Fibroblast of mammary gland (primary cell): ENCODE results near the gene ASPHD1.
"Not testable (repeated sequence)": the region's sequence is repeated elsewhere in the genome, so short reads cannot be mapped to it uniquely, and the experiment has no call there.

Experiments used
- DNase-seq: peaks from one replicate; pipeline ENCODE4 v3.0.0-alpha.2; 2010; ENCODE audit warnings: low read depth
- H3K4me3 ChIP-seq: 2 replicates; pipeline ENCODE4 v1.5.1; 2011; ENCODE audit warnings: low read depth, mild to moderate bottlenecking, low read length, moderate library complexity; ENCODE audit not compliant: control insufficient read depth
- CTCF ChIP-seq: conservative IDR thresholded peaks from 2 replicates; pipeline ENCODE4 v1.5.1; 2011; ENCODE audit warnings: low read depth, low read length, inconsistent platforms; ENCODE audit not compliant: control insufficient read depth, insufficient read depth

The ASPHD1 gene

GRCh38 chr16:29925105-29925756, 24.9 kb downstream of the ASPHD1 start:
- H3K4me3 ChIP-seq: peak overlapping the region; percentile 83
- TF ChIP-seq CTCF: no peak
- no peak for DNase-seq

GRCh38 chr16:29925781-29926710, 25.8 kb downstream of the ASPHD1 start, which contains the start of gene KCTD13:
Gene KCTD13, minus strand, starts transcription at chr16:29926226. Its CDS starts 193 bp downstream, at chr16:29926033.
- TF ChIP-seq CTCF: no peak
- DNase-seq: peak; percentile 76
- peak within 1 kb of the TSS; percentile 83 for H3K4me3 ChIP-seq

GRCh38 chr16:29926711-29927052, 26.4 kb downstream of the ASPHD1 start:
- TF ChIP-seq CTCF: no peak
- peak overlapping the region; percentile 83 for H3K4me3 ChIP-seq
- peak; percentile 44 for DNase-seq

GRCh38 chr16:29927070-29927905, 27.0 kb downstream of the ASPHD1 start:
- no peak for TF ChIP-seq CTCF
- no peak for DNase-seq
- H3K4me3 ChIP-seq: no peak overlapping the region

- H3K4me3 ChIP-seq, DNase-seq: not testable (repeated sequence)
Observed at GRCh38 chr16:29931750-29932149, 31.5 kb downstream of the ASPHD1 start.

GRCh38 chr16:29940656-29941055, 40.4 kb downstream of the ASPHD1 start:
- DNase-seq: no peak
- H3K4me3 ChIP-seq: no peak overlapping the region
- TF ChIP-seq CTCF: no peak
